Right lobe of liver (tissue), 6 donors: ENCODE measurements around the gene CYTH2. TPM values are rescaled to one million over a fixed set of nuclear protein-coding genes. Genes with fewer than 3 reads are reported as not detected.
A peak's percentile ranks its signal among the peaks of the same experiment; 100 is the strongest.

Experiments
- ATAC-seq, 4 donors: fragments of 200-7000 bp; cut with Tn5 transposase; one replicate each; pipeline ENCODE4 v1.9.1; 2020; ENCODE audit warnings: mild to moderate bottlenecking in 4 of 4, moderate library complexity in 4 of 4
- DNase-seq, 3 donors: peaks; one replicate each; pipeline ENCODE4 v3.0.0-alpha.2; 2020
- H3K27ac ChIP-seq, 3 donors: fragments of 200-600 bp; one replicate each; pipeline ENCODE4 v1.8.0; 2022
- H3K27me3 ChIP-seq, 2 donors: fragments of 200-600 bp; one replicate each; pipeline ENCODE4 v1.8.0; 2022
- H3K36me3 ChIP-seq, 4 donors: fragments of 200-600 bp; sonication (generic) in 1 of 4; one replicate each; pipeline versions ENCODE4 v1.5.1 to v1.8.0; 2017 to 2022; ENCODE audit warnings: control low read depth in 1 of 4
- H3K4me1 ChIP-seq, 4 donors: fragments of 200-600 bp; sonication (generic) in 1 of 4; one replicate each; pipeline versions ENCODE4 v1.5.1 to v1.8.0; 2017 to 2022; ENCODE audit warnings: control low read depth in 1 of 4
- H3K4me3 ChIP-seq, 3 donors: fragments of 200-600 bp; one replicate each; pipeline ENCODE4 v1.8.0; 2022
- H3K9me3 ChIP-seq, 4 donors: fragments of 200-600 bp; sonication (generic) in 1 of 4; one replicate each; pipeline versions ENCODE4 v1.5.1 to v1.8.0; 2017 to 2022; ENCODE audit warnings: control low read depth in 1 of 4
- POLR2A ChIP-seq: fragments of 450-650 bp; IDR thresholded peaks from one replicate; pipeline ENCODE4 v1.6.1; 2017; ENCODE audit warnings: antibody characterized with exemption, mild to moderate bottlenecking
- whole genome bisulfite sequencing: methylation state at CpG from one replicate; pipeline ENCODE4 v1.1.6; 2018; ENCODE audit warnings: low coverage, low lambda C conversion rate; ENCODE audit not compliant: insufficient coverage; ENCODE audit errors: missing lambda C conversion rate; 5-methylcytosine and 5-hydroxymethylcytosine counted together
- intact Hi-C, 2 donors: fragments of 100-400 bp; cut with DNase I; formaldehyde crosslinking; loops; one replicate each; pipeline versions ENCODE4 v1.11.2 to v1.14.1; 2022
- total RNA-seq, 6 experiments: library from RNA; depleted of rRNA in 2 of 6; stranded (reverse); fragments of >200 nt in 2 of 6; fragmentation: NEBNext Ultra II Directional in 3 of 6; extraction: Animal tissue kit (Norgen Biotek cat#: 25700) in 3 of 6; gene quantifications; one replicate each; pipeline versions ENCODE4 v1.1.0 to v1.2.4, GENCODE V29; 2016 to 2023
- TF ChIP-seq, protein P1 (sequence below), 4 donors: fragments of 200-600 bp in 3 of 4; fragments of 450-650 bp in 1 of 4; IDR thresholded peaks; one replicate each; pipeline versions ENCODE4 v1.5.1 to v1.8.0; 2016 to 2022; ENCODE audit warnings: antibody characterized with exemption in 4 of 4, mild to moderate bottlenecking in 2 of 4
- donor health status: DM: no; HTN: yes; CAD: no.
- donor health status: DM: no; HTN: no; CAD: no.
- donor health status: DM: no; HTN: no; CAD: no.
- donor health status: DM: no; HTN: yes; CAD: no.
- donor health status: DM: no; HTN: yes; CAD: no.

CYTH2 gene
- total RNA-seq, 6 experiments from 2014 or later: 7.7 to 22.7 (median 13.5) TPM

DNA sequence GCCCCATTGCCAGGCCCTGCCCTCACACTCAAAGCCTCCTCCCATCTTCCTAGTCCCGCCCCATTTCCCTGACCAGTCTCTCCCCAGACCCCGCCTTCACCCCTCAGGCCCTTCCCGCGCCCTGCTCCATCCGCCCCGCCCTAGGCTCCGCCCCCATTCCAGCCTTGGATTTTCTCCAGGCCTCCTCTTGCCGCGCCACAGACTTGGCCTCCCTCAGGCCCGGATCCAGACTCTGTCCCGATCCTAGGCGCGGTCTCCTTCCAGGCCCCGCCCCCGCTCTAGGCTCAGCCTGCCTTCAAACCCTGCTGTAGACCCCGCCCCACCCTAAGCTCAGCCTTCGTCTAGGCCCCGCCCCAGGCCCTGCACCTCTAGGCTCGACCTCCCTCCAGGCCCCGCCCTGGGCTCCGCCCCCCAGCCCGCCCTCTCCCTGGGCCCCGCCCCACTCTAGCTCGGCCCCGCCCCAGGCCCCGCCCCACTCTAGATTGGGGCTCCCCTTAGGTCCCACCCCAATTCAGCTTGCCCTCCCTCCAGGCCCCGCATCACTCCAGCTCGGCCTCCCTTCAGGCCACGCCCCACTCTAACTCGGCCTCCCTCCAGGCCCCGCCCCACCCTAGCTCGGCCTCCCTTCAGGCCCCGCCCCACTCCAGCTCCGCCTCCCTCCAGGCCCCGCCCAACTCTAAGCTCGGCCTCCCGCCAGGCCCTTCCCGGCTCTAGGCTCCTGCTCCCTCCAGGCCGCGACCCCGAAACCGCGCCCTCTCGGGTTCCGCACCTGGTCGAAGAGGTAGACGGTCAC, 24.0 kb downstream of the CYTH2 start:
- Histone ChIP-seq H3K4me1 (no peaks in the 10 kb centered on the region), H3K36me3 (no peaks in the 10 kb centered on the region), H3K27ac (peak overlapping the region in 1 of 3 donors; percentile 47), H3K4me3 (peak overlapping the region in 1 of 3 donors; percentile 41), H3K9me3 (no peaks in the 10 kb centered on the region), H3K27me3 (no peaks in the 10 kb centered on the region)
- intact Hi-C loops: loop anchor here (10.0 kb wide), 2 partner anchors 82 to 102 kb away; no protein-coding TSS in a partner anchor
- 5% methylated on average over 41 of the region's 47 CpGs for WGBS
- ATAC-seq: peak; percentile 80 to 85 (median 82)
- TF ChIP-seq, protein P1, sequence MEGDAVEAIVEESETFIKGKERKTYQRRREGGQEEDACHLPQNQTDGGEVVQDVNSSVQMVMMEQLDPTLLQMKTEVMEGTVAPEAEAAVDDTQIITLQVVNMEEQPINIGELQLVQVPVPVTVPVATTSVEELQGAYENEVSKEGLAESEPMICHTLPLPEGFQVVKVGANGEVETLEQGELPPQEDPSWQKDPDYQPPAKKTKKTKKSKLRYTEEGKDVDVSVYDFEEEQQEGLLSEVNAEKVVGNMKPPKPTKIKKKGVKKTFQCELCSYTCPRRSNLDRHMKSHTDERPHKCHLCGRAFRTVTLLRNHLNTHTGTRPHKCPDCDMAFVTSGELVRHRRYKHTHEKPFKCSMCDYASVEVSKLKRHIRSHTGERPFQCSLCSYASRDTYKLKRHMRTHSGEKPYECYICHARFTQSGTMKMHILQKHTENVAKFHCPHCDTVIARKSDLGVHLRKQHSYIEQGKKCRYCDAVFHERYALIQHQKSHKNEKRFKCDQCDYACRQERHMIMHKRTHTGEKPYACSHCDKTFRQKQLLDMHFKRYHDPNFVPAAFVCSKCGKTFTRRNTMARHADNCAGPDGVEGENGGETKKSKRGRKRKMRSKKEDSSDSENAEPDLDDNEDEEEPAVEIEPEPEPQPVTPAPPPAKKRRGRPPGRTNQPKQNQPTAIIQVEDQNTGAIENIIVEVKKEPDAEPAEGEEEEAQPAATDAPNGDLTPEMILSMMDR (IDR thresholded peaks at IDR 0.05): no peak
- TF ChIP-seq POLR2A: peak; percentile 41
- peak; percentile 88 to 95 (median 94) for DNase-seq

DNA sequence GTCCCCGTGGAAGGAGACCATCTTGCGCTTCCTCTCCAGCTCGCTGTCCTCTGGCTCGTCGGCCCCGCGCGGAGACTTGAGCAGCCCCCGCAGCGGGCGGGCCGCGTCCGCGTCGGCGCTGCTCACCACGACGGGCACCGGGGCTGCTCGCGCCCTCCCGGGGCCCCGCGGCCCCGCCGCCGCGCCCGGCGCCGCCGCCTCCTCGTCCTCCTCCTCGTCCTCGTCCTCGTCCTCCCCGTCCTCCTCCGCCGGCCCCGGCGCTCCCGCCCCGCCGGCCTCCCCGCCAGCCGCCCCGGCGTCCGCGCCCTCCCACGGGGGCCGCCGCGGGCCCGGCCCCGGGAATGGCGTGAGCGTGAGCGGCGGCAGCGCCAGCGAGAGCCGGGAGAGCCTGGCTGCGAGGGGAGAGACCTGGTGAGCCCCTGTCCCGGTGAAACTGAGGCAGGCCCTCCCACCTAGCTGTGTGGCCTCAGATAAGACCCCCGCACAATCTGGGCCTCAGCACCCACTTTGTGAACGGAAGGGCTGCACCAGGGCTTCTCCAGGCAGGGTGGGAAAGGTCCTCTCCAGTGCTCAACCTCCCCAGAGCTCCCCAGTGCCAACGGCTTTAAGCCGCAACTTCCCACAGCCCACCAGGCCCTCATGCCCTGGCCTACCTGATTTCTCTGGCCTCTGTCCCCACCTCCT, 24.7 kb downstream of the CYTH2 start:
- TF ChIP-seq POLR2A: no peak
- TF ChIP-seq, protein P1 (IDR thresholded peaks at IDR 0.05): no peak
- peak overlapping the region in 2 of 3 donors; percentile 9 to 41 for H3K4me3 ChIP-seq
- H3K4me1 ChIP-seq: no peaks in the 10 kb centered on the region
- H3K27me3 ChIP-seq: no peaks in the 10 kb centered on the region
- H3K9me3 ChIP-seq: no peaks in the 10 kb centered on the region
- no peak for DNase-seq
- peak in 1 of 4 donors; percentile 1 for ATAC-seq
- WGBS: 0% methylated on average over 1 of the region's 70 CpGs
- intact Hi-C loops: loop anchor here (10.0 kb wide), 2 partner anchors 81 to 101 kb away; no protein-coding TSS in a partner anchor
- H3K27ac ChIP-seq: peak overlapping the region in 1 of 3 donors; percentile 47
- H3K36me3 ChIP-seq: no peaks in the 10 kb centered on the region

DNA sequence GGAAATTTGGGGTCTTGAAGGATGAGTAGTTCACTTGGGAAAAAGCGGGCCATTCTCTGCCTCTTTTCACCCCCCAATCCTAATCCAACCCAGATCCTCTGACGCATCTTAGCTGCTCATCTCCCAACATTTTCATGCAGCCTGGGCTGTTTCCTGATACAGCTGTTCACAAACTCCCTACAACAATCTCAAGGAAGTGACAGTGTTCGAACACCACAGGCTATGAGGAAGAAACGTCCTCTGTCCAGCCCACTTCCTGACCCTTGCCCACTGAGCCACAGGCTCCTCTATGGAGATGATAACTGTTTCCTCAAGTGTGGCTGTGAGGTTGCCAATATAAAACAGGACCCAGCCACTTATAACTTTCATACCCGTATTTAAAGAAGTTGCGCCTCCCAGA, 26.2 kb downstream of the CYTH2 start:
- peak in 3 of 4 donors; percentile 7 to 20 (median 8) for ATAC-seq
- no peak for DNase-seq
- Histone ChIP-seq H3K36me3 (no peaks in the 10 kb centered on the region), H3K4me1 (no peaks in the 10 kb centered on the region), H3K4me3 (no peak overlapping the region), H3K9me3 (no peaks in the 10 kb centered on the region), H3K27ac (peak overlapping the region in 1 of 3 donors; percentile 29), H3K27me3 (no peaks in the 10 kb centered on the region)
- 39% methylated on average over 5 of the region's 6 CpGs for WGBS
- TF ChIP-seq POLR2A: no peak
- TF ChIP-seq, protein P1 (IDR thresholded peaks at IDR 0.05): no peak
- intact Hi-C loops: loop anchor here (10.0 kb wide), 2 partner anchors 79 to 99 kb away; no protein-coding TSS in a partner anchor

GRCh38 chr19:48496959-48497727, 28.0 kb downstream of the CYTH2 start:
- no peak for TF ChIP-seq POLR2A
- TF ChIP-seq, protein P1 (IDR thresholded peaks at IDR 0.05): no peak
- H3K4me1 ChIP-seq: no peaks in the 10 kb centered on the region
- H3K9me3 ChIP-seq: no peaks in the 10 kb centered on the region
- DNase-seq (no peak), ATAC-seq (no peak)
- H3K27me3 ChIP-seq: no peaks in the 10 kb centered on the region
- 63% methylated on average over 8 of the region's 45 CpGs for WGBS
- intact Hi-C loops: loop anchor here (10.0 kb wide), 2 partner anchors 78 to 98 kb away; no protein-coding TSS in a partner anchor
- H3K27ac ChIP-seq: no peak overlapping the region
- H3K4me3 ChIP-seq: no peak overlapping the region
- H3K36me3 ChIP-seq: no peaks in the 10 kb centered on the region
